HL-60/S4 (cell line): ENCODE results near the gene ASIP.
"Not testable (repeated sequence)": the region's sequence is repeated elsewhere in the genome, so short reads cannot be mapped to it uniquely, and the experiment has no call there.

Experiments
- in situ Hi-C: fragments of 300-500 bp; cut with MboI; formaldehyde crosslinking; loops from 2 replicates; pipeline ENCODE4 v1.14.3; 2022; ENCODE audit warnings: low sequenced_read_pairs

The ASIP gene

GRCh38 chr20:34242015-34242414 lies 792 bp downstream of the ASIP start:
- in situ Hi-C loops = not testable (repeated sequence)

- in situ Hi-C loops = no loop called here
Observed at GRCh38 chr20:34242879-34243278, 1.7 kb downstream of the ASIP start.

GRCh38 chr20:34243377-34243776 lies 2.2 kb downstream of the ASIP start:
- in situ Hi-C loops = no loop called here

GRCh38 chr20:34246126-34246626 lies 5.0 kb downstream of the ASIP start:
- in situ Hi-C loops = no loop called here

GRCh38 chr20:34249291-34249690 lies 8.1 kb downstream of the ASIP start:
- in situ Hi-C loops = no loop called here

- in situ Hi-C loops = no loop called here
Observed at GRCh38 chr20:34250005-34250404, 8.8 kb downstream of the ASIP start.

GRCh38 chr20:34251619-34252018 lies 10.4 kb downstream of the ASIP start:
- in situ Hi-C loops = no loop called here

GRCh38 chr20:34252431-34253086 lies 11.3 kb downstream of the ASIP start:
- in situ Hi-C loops = not testable (repeated sequence)

GRCh38 chr20:34254979-34255378 lies 13.8 kb downstream of the ASIP start:
- in situ Hi-C loops = no loop called here

GRCh38 chr20:34256629-34257124 lies 15.5 kb downstream of the ASIP start:
- in situ Hi-C loops = no loop called here

GRCh38 chr20:34260208-34260942 lies 19.2 kb downstream of the ASIP start:
- in situ Hi-C loops = no loop called here

- in situ Hi-C loops = no loop called here
Observed at GRCh38 chr20:34262488-34263288, 21.5 kb downstream of the ASIP start.

GRCh38 chr20:34263468-34263867 lies 22.2 kb downstream of the ASIP start:
- in situ Hi-C loops = not testable (repeated sequence)

GRCh38 chr20:34264141-34264540 lies 22.9 kb downstream of the ASIP start:
- in situ Hi-C loops = no loop called here

- in situ Hi-C loops = no loop called here
Observed at GRCh38 chr20:34268145-34268544, 26.9 kb downstream of the ASIP start.

- in situ Hi-C loops = no loop called here
Observed at GRCh38 chr20:34268851-34269636, 27.8 kb downstream of the ASIP start.

GRCh38 chr20:34269996-34270627 lies 28.9 kb downstream of the ASIP start:
- in situ Hi-C loops = no loop called here

- in situ Hi-C loops = no loop called here
Observed at GRCh38 chr20:34271956-34272355, 30.7 kb downstream of the ASIP start.

- in situ Hi-C loops = no loop called here
Observed at GRCh38 chr20:34274694-34275093, 33.5 kb downstream of the ASIP start.

GRCh38 chr20:34281177-34281576 lies 40.0 kb downstream of the ASIP start:
- in situ Hi-C loops = no loop called here
